ENCODE data around the gene CD48. TPM values are rescaled to one million over a fixed set of nuclear protein-coding genes. Genes with fewer than 3 reads are reported as not detected.

The CD48 gene
- polyA plus RNA-seq, 3 donors, result 1.4 to 1.7 (median 1.5) TPM

GRCh38 chr1:160643138-160643537 is 68.5 kb downstream of the CD48 start:
- no peak for DNase-seq (ENCODE audit: extremely low read depth in 1 of 11, low read depth in 9 of 11, low spot score in 4 of 11)

GRCh38 chr1:160642281-160642644 is 69.4 kb downstream of the CD48 start:
- no peak for DNase-seq (ENCODE audit: extremely low read depth in 1 of 11, low read depth in 9 of 11, low spot score in 4 of 11)

GRCh38 chr1:160641323-160642280 is 70.0 kb downstream of the CD48 start:
- DNase-seq (ENCODE audit: extremely low read depth in 1 of 11, low read depth in 9 of 11, low spot score in 4 of 11), result no peak

DNA sequence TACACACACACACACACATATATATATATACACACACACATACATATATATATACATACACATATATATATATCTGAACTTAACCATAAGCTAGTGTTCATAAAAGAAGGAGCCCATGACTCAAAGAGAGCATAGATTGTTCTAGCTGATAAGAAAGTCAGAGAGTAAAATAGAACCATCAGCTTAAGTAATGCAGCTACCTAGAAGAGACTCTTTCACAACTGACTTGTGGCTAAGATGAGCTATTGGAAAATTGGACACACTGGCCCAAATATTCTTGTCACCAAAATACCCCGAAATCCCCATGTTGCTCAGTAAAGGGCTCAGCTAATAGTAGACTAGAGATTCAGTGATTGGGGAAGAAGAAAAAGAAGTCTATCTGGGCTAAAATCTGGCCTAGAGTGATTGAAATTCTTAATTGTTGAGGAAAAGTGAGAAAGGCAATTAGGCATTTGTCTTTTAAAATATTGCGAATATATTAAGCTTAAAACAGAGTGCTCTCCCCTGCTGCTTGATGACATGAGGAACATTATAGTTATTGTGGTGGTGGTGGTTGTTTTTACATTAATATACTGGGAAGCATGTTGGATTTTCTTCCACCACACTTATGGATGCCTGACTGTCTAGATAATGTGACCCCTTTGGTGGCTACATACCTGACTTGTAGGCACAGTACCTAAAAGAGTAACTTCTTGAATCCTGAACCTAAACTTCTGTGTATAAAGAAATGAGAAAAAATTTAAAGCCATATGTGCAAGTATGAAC is 71.1 kb downstream of the CD48 start:
- no peak for DNase-seq (ENCODE audit: extremely low read depth in 1 of 11, low read depth in 9 of 11, low spot score in 4 of 11)

DNA sequence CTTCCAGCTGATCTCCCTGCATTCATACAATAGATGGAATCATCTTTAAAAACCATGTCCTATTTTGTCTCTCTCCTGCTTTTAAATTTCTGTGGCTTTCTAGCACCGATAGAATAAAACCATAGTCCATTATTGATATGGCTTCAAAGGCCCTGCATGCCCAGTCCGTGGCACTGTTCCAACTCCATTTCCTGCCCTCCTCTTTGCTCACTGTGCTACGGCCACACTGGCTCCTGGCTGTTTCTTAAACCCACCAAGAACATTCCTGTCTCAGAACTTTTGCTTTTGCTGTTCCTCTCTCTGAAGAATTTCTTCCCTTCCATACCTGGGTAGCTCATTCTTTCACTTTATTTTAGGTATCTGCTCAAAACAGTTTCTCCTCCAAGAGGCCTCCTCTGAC is 72.0 kb downstream of the CD48 start:
- DNase-seq (ENCODE audit: extremely low read depth in 1 of 11, low read depth in 9 of 11, low spot score in 4 of 11), result no peak

GRCh38 chr1:160638926-160639325 is 72.7 kb downstream of the CD48 start:
- DNase-seq (ENCODE audit: extremely low read depth in 1 of 11, low read depth in 9 of 11, low spot score in 4 of 11), result no peak

GRCh38 chr1:160638540-160638857 is 73.1 kb downstream of the CD48 start:
- no peak for DNase-seq (ENCODE audit: extremely low read depth in 1 of 11, low read depth in 9 of 11, low spot score in 4 of 11)

DNA sequence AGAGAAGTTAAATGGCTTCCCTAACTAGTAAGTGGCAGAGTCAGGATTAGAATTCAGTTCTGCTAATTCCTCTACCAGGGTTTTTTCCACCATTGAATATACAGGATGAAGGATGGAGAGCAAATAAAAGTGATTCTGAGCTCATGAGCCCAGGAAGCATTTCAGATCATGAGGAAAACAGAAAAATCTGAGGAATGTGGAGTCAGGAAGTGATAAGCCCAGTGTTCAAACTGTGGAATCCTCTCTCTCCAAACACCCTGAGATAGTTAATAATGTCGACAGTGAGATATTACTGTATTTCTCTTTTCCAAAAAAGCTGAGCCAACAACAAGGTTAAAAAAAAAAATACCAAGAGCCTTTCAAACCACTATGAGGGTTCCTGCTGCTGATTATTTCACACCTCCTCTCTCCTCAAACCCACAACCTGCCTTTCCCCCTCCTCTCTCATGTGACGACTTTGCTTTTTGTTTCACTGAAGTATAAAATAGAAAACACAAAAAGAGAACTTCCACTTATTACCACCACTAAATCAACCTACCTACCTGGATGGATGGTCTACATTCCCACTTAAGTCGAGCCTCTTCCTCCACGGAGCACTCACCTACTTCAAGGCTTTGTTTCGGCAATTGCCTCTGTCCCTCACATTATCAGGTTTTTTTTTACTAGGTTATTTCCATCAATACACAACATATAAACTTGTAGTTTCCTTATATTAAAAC is 73.6 kb downstream of the CD48 start:
- no peak for DNase-seq (ENCODE audit: extremely low read depth in 1 of 11, low read depth in 9 of 11, low spot score in 4 of 11)

GRCh38 chr1:160637065-160637464 is 74.6 kb downstream of the CD48 start:
- no peak for DNase-seq (ENCODE audit: extremely low read depth in 1 of 11, low read depth in 9 of 11, low spot score in 4 of 11)

DNA sequence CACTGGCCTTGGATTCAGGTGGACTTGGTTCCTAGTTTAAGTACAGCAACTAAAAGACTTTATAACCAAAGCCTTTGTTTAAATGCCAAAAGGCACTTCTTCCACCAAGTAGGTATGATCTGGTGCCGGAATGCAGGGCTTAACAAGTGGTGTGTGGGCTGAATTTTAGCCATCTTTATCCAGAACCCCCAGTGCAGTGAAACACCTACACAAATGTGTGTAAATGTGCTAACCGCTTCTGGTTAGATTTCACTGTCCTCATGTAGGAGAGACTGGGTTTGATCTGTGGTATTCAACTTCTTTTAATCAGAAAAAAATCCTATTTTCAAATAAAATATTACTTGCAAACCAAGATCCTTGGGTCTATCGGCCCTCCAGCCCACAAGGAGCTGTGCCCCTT is 75.1 kb downstream of the CD48 start:
- DNase-seq (ENCODE audit: extremely low read depth in 1 of 11, low read depth in 9 of 11, low spot score in 4 of 11), result no peak

GRCh38 chr1:160636076-160636475 is 75.5 kb downstream of the CD48 start:
- DNase-seq (ENCODE audit: extremely low read depth in 1 of 11, low read depth in 9 of 11, low spot score in 4 of 11), result no peak

GRCh38 chr1:160634543-160635491 is 76.8 kb downstream of the CD48 start:
- DNase-seq (ENCODE audit: extremely low read depth in 1 of 11, low read depth in 9 of 11, low spot score in 4 of 11), result no peak

GRCh38 chr1:160633330-160633903 is 78.2 kb downstream of the CD48 start:
- no peak for DNase-seq (ENCODE audit: extremely low read depth in 1 of 11, low read depth in 9 of 11, low spot score in 4 of 11)

GRCh38 chr1:160631983-160632625 is 79.5 kb downstream of the CD48 start:
- DNase-seq (ENCODE audit: extremely low read depth in 1 of 11, low read depth in 9 of 11, low spot score in 4 of 11), result no peak

GRCh38 chr1:160630523-160631451 is 80.8 kb downstream of the CD48 start:
- DNase-seq (ENCODE audit: extremely low read depth in 1 of 11, low read depth in 9 of 11, low spot score in 4 of 11), result no peak

- DNase-seq (ENCODE audit: extremely low read depth in 1 of 11, low read depth in 9 of 11, low spot score in 4 of 11), result no peak
Observed at GRCh38 chr1:160629286-160630210, 82.1 kb downstream of the CD48 start.

Data from renal cortex interstitium (tissue), 11 donors.